HEK293 (cell line): ENCODE results near the gene RYR2.

ENCODE experiments used
- CTCF ChIA-PET: fragments of 350-600 bp; formaldehyde crosslinking; extraction: SDS; loops from one replicate; lab custom pipeline; 2021; ENCODE audit warnings: antibody characterized with exemption; lab: Yijun Ruan, JAX
- POLR2A ChIA-PET: fragments of 300-600 bp; formaldehyde crosslinking; extraction: SDS; loops from one replicate; lab custom pipeline; 2020; ENCODE audit warnings: antibody characterized with exemption, inconsistent platforms; lab: Yijun Ruan, JAX
- H3K27ac ChIP-seq: fragments of 200-500 bp; sonication (Bioruptor generic); 2 replicates; pipeline ENCODE4 v1.5.1; 2014; ENCODE audit warnings: low read depth, low read length, control low read depth, inconsistent platforms; ENCODE audit errors: extremely low read depth
- H3K36me3 ChIP-seq, 2 experiments: fragments of 200-500 bp in 1 of 2; sonication (Bioruptor generic) in 1 of 2; 1 replicate in 1 of 2; 2 replicates in 1 of 2; pipeline ENCODE4 v1.5.1; 2014 to 2017; ENCODE audit warnings: inconsistent platforms in 2 of 2, low read length in 2 of 2; ENCODE audit not compliant: control insufficient read depth in 2 of 2, insufficient read depth in 1 of 2
- H3K4me1 ChIP-seq: fragments of 200-500 bp; sonication (Bioruptor generic); 2 replicates; pipeline ENCODE4 v1.5.1; 2014; ENCODE audit warnings: mild to moderate bottlenecking, low read length, inconsistent platforms; ENCODE audit not compliant: control insufficient read depth, insufficient read depth
- H3K4me3 ChIP-seq: 2 replicates; pipeline ENCODE4 v1.5.1; 2011; ENCODE audit warnings: low read depth, mild to moderate bottlenecking, control low read depth, low read length, moderate library complexity
- H3K9me3 ChIP-seq: fragments of 200-500 bp; sonication (Bioruptor generic); 2 replicates; pipeline ENCODE4 v1.5.1; 2014; ENCODE audit warnings: low read depth, low read length, inconsistent platforms; ENCODE audit not compliant: control insufficient read depth, insufficient read depth
- BCL6B ChIP-seq: fragments of 450-650 bp; formaldehyde crosslinking; IDR thresholded peaks from 2 replicates; pipeline ENCODE4 v1.5.1; 2017; ENCODE audit warnings: missing biosample characterization, missing genetic modification characterization
- KLF9 ChIP-seq: fragments of 450-650 bp; formaldehyde crosslinking; IDR thresholded peaks from 2 replicates; pipeline ENCODE4 v1.5.1; 2016; ENCODE audit warnings: missing biosample characterization, missing genetic modification characterization, low read depth
- PRDM10 ChIP-seq: fragments of 450-650 bp; formaldehyde crosslinking; IDR thresholded peaks from 2 replicates; pipeline ENCODE4 v1.5.1; 2016; ENCODE audit warnings: missing biosample characterization, missing genetic modification characterization
- PRDM6 ChIP-seq: fragments of 450-650 bp; formaldehyde crosslinking; IDR thresholded peaks from 2 replicates; pipeline ENCODE4 v1.5.1; 2017; ENCODE audit warnings: missing biosample characterization, missing genetic modification characterization
- SALL2 ChIP-seq: fragments of 450-650 bp; formaldehyde crosslinking; IDR thresholded peaks from 2 replicates; pipeline ENCODE4 v1.5.0; 2017; ENCODE audit warnings: missing biosample characterization, mild to moderate bottlenecking, missing genetic modification characterization, borderline replicate concordance
- ZBTB1 ChIP-seq: fragments of 450-650 bp; formaldehyde crosslinking; IDR thresholded peaks from 2 replicates; pipeline ENCODE4 v1.5.1; 2016; ENCODE audit warnings: missing biosample characterization, missing genetic modification characterization
- ZNF426 ChIP-seq: fragments of 450-650 bp; formaldehyde crosslinking; IDR thresholded peaks from 2 replicates; pipeline ENCODE4 v1.5.1; 2017; ENCODE audit warnings: missing biosample characterization, missing genetic modification characterization, mild to moderate bottlenecking, inconsistent platforms, moderate library complexity
- ZNF488 ChIP-seq: fragments of 450-650 bp; formaldehyde crosslinking; IDR thresholded peaks from 2 replicates; pipeline ENCODE4 v1.5.1; 2016; ENCODE audit warnings: missing biosample characterization, missing genetic modification characterization
- ZNF529 ChIP-seq: fragments of 450-650 bp; formaldehyde crosslinking; IDR thresholded peaks from 2 replicates; pipeline ENCODE4 v1.5.1; 2017; ENCODE audit warnings: missing genetic modification characterization, missing biosample characterization; ENCODE audit not compliant: insufficient replicate concordance
- ZNF629 ChIP-seq: fragments of 450-650 bp; formaldehyde crosslinking; IDR thresholded peaks from 2 replicates; pipeline ENCODE4 v1.5.1; 2017; ENCODE audit warnings: missing biosample characterization, missing genetic modification characterization
- TF ChIP-seq, protein P1 (sequence below): fragments of 450-650 bp; formaldehyde crosslinking; IDR thresholded peaks from 2 replicates; pipeline ENCODE4 v1.5.1; 2016; ENCODE audit warnings: missing biosample characterization, missing genetic modification characterization
- TF ChIP-seq, protein P2 (sequence below): fragments of 450-650 bp; formaldehyde crosslinking; IDR thresholded peaks from 2 replicates; pipeline ENCODE4 v1.5.1; 2016; ENCODE audit warnings: missing biosample characterization, missing genetic modification characterization, low read depth

The RYR2 gene

GRCh38 chr1:237398751-237399150 is 356.8 kb downstream of the RYR2 start (continued):
- TF ChIP-seq, protein P1, sequence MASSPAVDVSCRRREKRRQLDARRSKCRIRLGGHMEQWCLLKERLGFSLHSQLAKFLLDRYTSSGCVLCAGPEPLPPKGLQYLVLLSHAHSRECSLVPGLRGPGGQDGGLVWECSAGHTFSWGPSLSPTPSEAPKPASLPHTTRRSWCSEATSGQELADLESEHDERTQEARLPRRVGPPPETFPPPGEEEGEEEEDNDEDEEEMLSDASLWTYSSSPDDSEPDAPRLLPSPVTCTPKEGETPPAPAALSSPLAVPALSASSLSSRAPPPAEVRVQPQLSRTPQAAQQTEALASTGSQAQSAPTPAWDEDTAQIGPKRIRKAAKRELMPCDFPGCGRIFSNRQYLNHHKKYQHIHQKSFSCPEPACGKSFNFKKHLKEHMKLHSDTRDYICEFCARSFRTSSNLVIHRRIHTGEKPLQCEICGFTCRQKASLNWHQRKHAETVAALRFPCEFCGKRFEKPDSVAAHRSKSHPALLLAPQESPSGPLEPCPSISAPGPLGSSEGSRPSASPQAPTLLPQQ, result no peak
- TF ChIP-seq ZNF488 (tag by site-specific recombination) (no peak), SALL2 (tag by site-specific recombination) (no peak), PRDM10 (tag by site-specific recombination) (no peak)
- TF ChIP-seq, all 188 proteins: peak for 0

- ChIA-PET CTCF (interaction anchor here (0.8 kb wide), 1 partner anchor 13 kb away, joined by 5 read pairs; no protein-coding TSS in a partner anchor), POLR2A (interaction anchor here (0.6 kb wide), 1 partner anchor 553 kb away, joined by 3 read pairs; no protein-coding TSS in a partner anchor)
- H3K9me3 ChIP-seq, result no peaks in the 10 kb centered on the region
- TF ChIP-seq ZBTB1 (no peak), KLF9 (tag by site-specific recombination) (no peak), ZNF426 (tag by site-specific recombination) (no peak), BCL6B (tag by site-specific recombination) (no peak)
- no peaks in the 10 kb centered on the region for H3K36me3 ChIP-seq
- no peak overlapping the region for H3K4me3 ChIP-seq
- H3K4me1 ChIP-seq, result no peaks in the 10 kb centered on the region
- no peak overlapping the region for H3K27ac ChIP-seq
Observed at GRCh38 chr1:237405912-237406311, 363.9 kb downstream of the RYR2 start.

GRCh38 chr1:237411621-237412020 is 369.6 kb downstream of the RYR2 start:
- no peaks in the 10 kb centered on the region; the same call in 1 of the 2 replicates for H3K9me3 ChIP-seq
- ChIA-PET CTCF (interaction anchor here (0.6 to 1.6 kb wide), 3 partner anchors 24 to 796 kb away, joined by 3 to 6 read pairs (median 3); no protein-coding TSS in a partner anchor), POLR2A (no interaction called here)
- no peak overlapping the region for H3K4me3 ChIP-seq
- TF ChIP-seq PRDM6, result 0 out of 2 replicates have a peak, but pooled peaks have one; percentile 16
- TF ChIP-seq, protein P2, sequence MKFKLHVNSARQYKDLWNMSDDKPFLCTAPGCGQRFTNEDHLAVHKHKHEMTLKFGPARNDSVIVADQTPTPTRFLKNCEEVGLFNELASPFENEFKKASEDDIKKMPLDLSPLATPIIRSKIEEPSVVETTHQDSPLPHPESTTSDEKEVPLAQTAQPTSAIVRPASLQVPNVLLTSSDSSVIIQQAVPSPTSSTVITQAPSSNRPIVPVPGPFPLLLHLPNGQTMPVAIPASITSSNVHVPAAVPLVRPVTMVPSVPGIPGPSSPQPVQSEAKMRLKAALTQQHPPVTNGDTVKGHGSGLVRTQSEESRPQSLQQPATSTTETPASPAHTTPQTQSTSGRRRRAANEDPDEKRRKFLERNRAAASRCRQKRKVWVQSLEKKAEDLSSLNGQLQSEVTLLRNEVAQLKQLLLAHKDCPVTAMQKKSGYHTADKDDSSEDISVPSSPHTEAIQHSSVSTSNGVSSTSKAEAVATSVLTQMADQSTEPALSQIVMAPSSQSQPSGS (tag by site-specific recombination), result peak; percentile 84
- TF ChIP-seq ZNF529 (tag by site-specific recombination), result no peak
- peak; percentile 69 for TF ChIP-seq ZNF629 (tag by site-specific recombination)
- no peaks in the 10 kb centered on the region for H3K36me3 ChIP-seq
- H3K27ac ChIP-seq, result no peak overlapping the region
- no peaks in the 10 kb centered on the region for H3K4me1 ChIP-seq
